Heart left ventricle (tissue), 16 donors: ENCODE measurements around the gene SLC6A7. TPM values are rescaled to one million over a fixed set of nuclear protein-coding genes. Genes with fewer than 3 reads are reported as not detected.
A peak's percentile ranks its signal among the peaks of the same experiment; 100 is the strongest.

ENCODE experiments used
- ATAC-seq, 4 donors: fragments of 200-7000 bp; cut with Tn5 transposase; one replicate each; pipeline ENCODE4 v1.9.1; 2020 to 2022; ENCODE audit warnings: moderate library complexity in 4 of 4, mild to moderate bottlenecking in 3 of 4, moderate number of reproducible peaks in 1 of 4
- DNase-seq, 5 donors: peaks; one replicate each; pipeline ENCODE4 v3.0.0-alpha.2; 2020
- H3K27ac ChIP-seq, 12 donors: fragments of 200-600 bp; sonication (generic) in 4 of 12; one replicate each; pipeline versions ENCODE4 v1.5.0 to v1.8.0; 2016 to 2022; ENCODE audit warnings: mild to moderate bottlenecking in 2 of 12
- H3K27me3 ChIP-seq, 9 donors: fragments of 200-600 bp; sonication (generic) in 2 of 9; one replicate each; pipeline versions ENCODE4 v1.5.1 to v1.8.0; 2016 to 2022; ENCODE audit warnings: mild to moderate bottlenecking in 3 of 9
- H3K36me3 ChIP-seq, 9 donors: fragments of 200-600 bp; sonication (generic) in 2 of 9; one replicate each; pipeline versions ENCODE4 v1.5.0 to v1.8.0; 2018 to 2022; ENCODE audit warnings: mild to moderate bottlenecking in 2 of 9
- H3K4me1 ChIP-seq, 12 donors: fragments of 200-600 bp; sonication (generic) in 4 of 12; one replicate each; pipeline versions ENCODE4 v1.5.0 to v1.8.0; 2016 to 2022; ENCODE audit warnings: mild to moderate bottlenecking in 3 of 12
- H3K4me3 ChIP-seq, 12 donors: fragments of 200-600 bp; sonication (generic) in 4 of 12; one replicate each; pipeline versions ENCODE4 v1.5.0 to v1.8.0; 2017 to 2022; ENCODE audit warnings: mild to moderate bottlenecking in 9 of 12, moderate library complexity in 4 of 12
- H3K9me3 ChIP-seq, 12 donors: fragments of 200-600 bp; sonication (generic) in 4 of 12; one replicate each; pipeline versions ENCODE4 v1.5.0 to v1.8.0; 2016 to 2022; ENCODE audit warnings: mild to moderate bottlenecking in 1 of 12
- POLR2A ChIP-seq, 2 donors: fragments of 450-650 bp; IDR thresholded peaks; one replicate each; pipeline ENCODE4 v1.6.1; 2017; ENCODE audit warnings: antibody characterized with exemption in 2 of 2, mild to moderate bottlenecking in 2 of 2, moderate library complexity in 2 of 2
- WGBS, 4 donors: extraction: QIAGEN DNeasy Blood & Tissue Kit in 2 of 4; methylation state at CpG; one replicate each; pipeline versions ENCODE4 v1.1.5 to v1.1.7; 2013 to 2018; 5-methylcytosine and 5-hydroxymethylcytosine counted together
- intact Hi-C, 10 donors: fragments of 100-400 bp; cut with DNase I; formaldehyde crosslinking; loops; one replicate each; pipeline versions ENCODE4 v1.11.1 to v1.14.2; 2022
- polyA plus RNA-seq, 2 donors: library from polyadenylated mRNA; stranded (reverse); fragments of 200-250 nt; gene quantifications; one replicate each; pipeline ENCODE4 v1.2.3, GENCODE V29; 2013
- total RNA-seq, 9 donors: library from RNA; depleted of rRNA in 2 of 9; stranded (reverse); fragments of >200 nt in 2 of 9; fragmentation: NEBNext Ultra II Directional in 3 of 9; extraction: Animal tissue kit (Norgen Biotek cat#: 25700) in 3 of 9; gene quantifications; one replicate each; pipeline versions ENCODE4 v1.1.0 to v1.2.4, GENCODE V29; 2016 to 2023
- TF ChIP-seq, protein P1 (sequence below), 12 donors: fragments of 200-600 bp; sonication (generic) in 4 of 12; IDR thresholded peaks; one replicate each; pipeline versions ENCODE4 v1.5.0 to v1.8.0; 2018 to 2022; ENCODE audit warnings: antibody characterized with exemption in 12 of 12, mild to moderate bottlenecking in 5 of 12
- donor health status: ischemic (EF 13 %, LVEDD 7.1; RV severe dilation, severe dysfunction).
- donor health status: healthy with polysubstance abuse.
- donor health status: DM: no; HTN: yes; CAD: no.
- donor health status: DM: no; HTN: no; CAD: no.
- donor health status: ischemic (EF 25% LVEDD 6.9; RV normal size, moderate dysfunction).
- donor health status: ischemic (EF 25% LVEDD 5.7; RV mildly dilated, moderate dysfunction).
- donor health status: healthy.
- donor health status: DM: yes; HTN: yes; CAD: no.
- donor health status: ischemic (EF 35%, LVEDD 5.7; RV mildly dilated, moderate dysfunction).
- donor health status: nonischemic (EF 11% LVEDD 7.7; RV severe dilation, severe dysfunction).
- donor health status: DM: yes; HTN: yes; CAD: no.
- donor health status: PGD.
- donor health status: ischemic (EF 29% LVEDD 5.4; RV normal size, mild dysfunction).
- donor health status: nonischemic (EF 23%, LVEDD 6.1; RV moderate dilation, normal function).

Gene SLC6A7
- total and polyA plus RNA-seq, 11 donors = not detected

DNA sequence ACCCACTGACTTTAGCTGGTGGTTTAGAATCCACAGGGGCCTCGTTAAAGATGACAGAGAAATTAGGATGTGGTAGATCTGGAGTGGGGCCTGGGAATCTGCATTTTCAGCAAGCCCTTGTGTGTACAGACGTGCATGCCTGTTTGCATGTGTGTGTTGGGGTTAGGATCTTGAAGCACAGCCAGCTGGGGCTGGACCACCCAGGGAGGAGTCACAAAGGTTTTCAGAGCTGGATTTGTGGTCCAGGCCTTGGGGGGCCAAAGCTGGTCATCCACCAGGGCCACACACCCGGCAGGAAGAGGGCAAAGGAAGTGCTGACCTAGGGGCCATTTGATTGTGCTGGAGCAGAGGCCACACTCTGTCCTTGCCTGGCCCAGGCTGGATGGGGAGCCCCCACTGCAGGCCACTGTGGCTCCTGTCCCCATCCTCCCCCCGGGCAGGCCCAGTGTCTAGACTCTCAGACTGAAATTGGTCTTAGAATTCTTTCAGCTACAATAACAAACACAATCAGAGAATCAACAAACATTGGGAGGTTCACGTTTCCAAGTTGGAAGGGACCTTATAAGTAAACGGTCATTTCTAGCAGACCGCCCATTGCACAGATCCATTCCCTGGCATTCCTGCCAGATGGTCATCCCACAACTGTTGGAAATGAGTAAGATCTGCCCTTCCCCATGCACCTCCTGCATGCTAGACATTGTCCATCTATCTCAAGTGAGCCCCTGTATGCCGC lies 13.0 kb upstream of the SLC6A7 start:
- TF ChIP-seq POLR2A (IDR thresholded peaks at IDR 0.05) = no peak
- TF ChIP-seq, protein P1, sequence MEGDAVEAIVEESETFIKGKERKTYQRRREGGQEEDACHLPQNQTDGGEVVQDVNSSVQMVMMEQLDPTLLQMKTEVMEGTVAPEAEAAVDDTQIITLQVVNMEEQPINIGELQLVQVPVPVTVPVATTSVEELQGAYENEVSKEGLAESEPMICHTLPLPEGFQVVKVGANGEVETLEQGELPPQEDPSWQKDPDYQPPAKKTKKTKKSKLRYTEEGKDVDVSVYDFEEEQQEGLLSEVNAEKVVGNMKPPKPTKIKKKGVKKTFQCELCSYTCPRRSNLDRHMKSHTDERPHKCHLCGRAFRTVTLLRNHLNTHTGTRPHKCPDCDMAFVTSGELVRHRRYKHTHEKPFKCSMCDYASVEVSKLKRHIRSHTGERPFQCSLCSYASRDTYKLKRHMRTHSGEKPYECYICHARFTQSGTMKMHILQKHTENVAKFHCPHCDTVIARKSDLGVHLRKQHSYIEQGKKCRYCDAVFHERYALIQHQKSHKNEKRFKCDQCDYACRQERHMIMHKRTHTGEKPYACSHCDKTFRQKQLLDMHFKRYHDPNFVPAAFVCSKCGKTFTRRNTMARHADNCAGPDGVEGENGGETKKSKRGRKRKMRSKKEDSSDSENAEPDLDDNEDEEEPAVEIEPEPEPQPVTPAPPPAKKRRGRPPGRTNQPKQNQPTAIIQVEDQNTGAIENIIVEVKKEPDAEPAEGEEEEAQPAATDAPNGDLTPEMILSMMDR (IDR thresholded peaks at IDR 0.05) = no peak
- WGBS, 4 donors = 75 to 87% (median 80%) methylated on average over 7 to 8 of the region's 8 CpGs
- ATAC-seq = no peak
- H3K4me3 ChIP-seq = no peak overlapping the region
- H3K9me3 ChIP-seq = no peaks in the 10 kb centered on the region
- H3K27ac ChIP-seq = peak overlapping the region in 1 of 12 donors; percentile 30
- no peak for DNase-seq
- H3K4me1 ChIP-seq = peaks cover 0 to 36% (median 24%) of the 10 kb centered on the region in 12 donors
- no peaks in the 10 kb centered on the region for H3K27me3 ChIP-seq
- H3K36me3 ChIP-seq = no peaks in the 10 kb centered on the region
- intact Hi-C loops = no loop called here

DNA sequence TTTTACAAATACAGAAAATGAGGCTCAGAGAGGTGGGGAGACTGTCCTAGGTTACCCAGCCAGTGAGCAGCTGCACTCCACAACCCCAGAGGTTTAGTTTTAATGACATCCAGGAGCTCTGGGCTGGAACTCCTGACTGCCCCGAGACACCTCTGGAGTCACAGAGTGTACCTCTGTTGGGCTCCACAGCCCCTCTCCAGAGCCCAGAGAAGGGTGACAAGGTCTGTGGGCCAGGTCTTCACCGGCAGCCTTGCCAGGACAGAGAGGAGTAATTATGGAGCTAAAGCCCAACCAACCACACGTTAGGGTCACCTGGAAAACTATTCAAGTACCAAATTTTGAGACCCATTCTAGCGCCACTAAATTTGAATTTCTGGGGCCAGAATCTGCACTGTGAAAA lies 12.1 kb upstream of the SLC6A7 start:
- no peaks in the 10 kb centered on the region for H3K27me3 ChIP-seq
- H3K9me3 ChIP-seq = no peaks in the 10 kb centered on the region
- TF ChIP-seq, protein P1 (IDR thresholded peaks at IDR 0.05) = no peak
- no peak for TF ChIP-seq POLR2A (IDR thresholded peaks at IDR 0.05)
- H3K4me3 ChIP-seq = no peak overlapping the region
- H3K4me1 ChIP-seq = peaks cover 0 to 42% (median 28%) of the 10 kb centered on the region in 12 donors
- DNase-seq (no peak), ATAC-seq (no peak)
- no peaks in the 10 kb centered on the region for H3K36me3 ChIP-seq
- 50 to 61% (median 60%) methylated on average over 4 of the region's 4 CpGs for WGBS, 4 donors
- intact Hi-C loops = no loop called here
- H3K27ac ChIP-seq = peak overlapping the region in 1 of 12 donors; percentile 3

DNA sequence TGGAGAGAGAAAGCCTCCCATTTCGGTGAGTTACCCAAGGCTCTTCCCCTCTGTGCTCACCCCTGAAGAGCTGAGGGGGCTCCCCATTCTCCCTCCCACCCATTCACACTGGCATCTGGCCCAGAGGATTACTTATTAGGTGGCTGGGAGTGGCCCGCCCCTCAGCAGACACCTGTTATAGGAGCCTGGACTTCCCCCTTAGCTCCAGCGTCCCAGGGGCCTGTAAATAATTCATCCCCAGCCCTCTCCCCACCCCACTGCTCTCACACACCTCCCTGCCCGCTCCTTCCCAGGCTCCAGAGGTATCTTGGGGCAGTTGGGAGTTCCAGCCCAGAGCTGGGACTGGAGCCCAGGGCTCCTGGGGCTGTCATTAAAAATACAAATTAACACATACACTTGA lies 11.6 kb upstream of the SLC6A7 start:
- peaks cover 0 to 42% (median 28%) of the 10 kb centered on the region in 12 donors for H3K4me1 ChIP-seq
- TF ChIP-seq, protein P1 (IDR thresholded peaks at IDR 0.05) = no peak
- TF ChIP-seq POLR2A (IDR thresholded peaks at IDR 0.05) = no peak
- no peak overlapping the region for H3K27ac ChIP-seq

DNA sequence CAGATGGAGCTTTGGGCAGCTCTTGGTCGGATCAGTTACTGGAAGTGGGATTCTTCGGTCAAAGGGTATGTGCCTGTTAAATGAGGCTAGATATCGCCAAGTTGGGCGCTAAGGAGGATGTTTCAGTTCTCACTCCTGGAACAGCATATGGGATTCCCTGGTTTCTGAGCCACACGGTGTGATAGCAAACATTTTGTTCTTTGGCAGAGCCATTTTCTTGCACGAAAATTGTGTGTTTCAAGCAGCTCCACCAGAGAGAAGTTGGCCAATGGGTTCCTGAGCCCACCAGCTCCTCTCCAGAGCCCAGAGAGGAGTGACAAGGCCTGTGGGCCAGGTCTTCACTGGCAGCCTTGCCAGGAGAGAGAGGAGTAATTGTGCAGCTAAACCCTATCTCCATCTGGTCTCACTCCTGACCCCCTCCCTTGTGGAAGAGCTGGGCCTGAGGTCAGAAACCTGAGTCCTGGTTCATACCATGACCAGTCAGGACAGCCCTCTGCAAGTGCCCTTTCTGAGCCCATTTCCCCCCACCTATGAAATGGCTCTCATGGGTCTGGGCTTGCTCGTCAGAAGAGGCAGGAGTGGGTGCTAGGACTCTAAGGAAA lies 10.7 kb upstream of the SLC6A7 start:
- WGBS, 4 donors = 79 to 93% (median 92%) methylated on average over 7 of the region's 7 CpGs

More for the DNA sequence above, 11.6 kb upstream of the SLC6A7 start:
- intact Hi-C loops = no loop called here
- H3K4me3 ChIP-seq = no peak overlapping the region
- H3K36me3 ChIP-seq = no peaks in the 10 kb centered on the region
- WGBS, 4 donors = 57 to 85% (median 75%) methylated on average over 4 of the region's 4 CpGs
- ATAC-seq (no peak), DNase-seq (no peak)
- H3K27me3 ChIP-seq = no peaks in the 10 kb centered on the region
- H3K9me3 ChIP-seq = no peaks in the 10 kb centered on the region

More for the DNA sequence above, 10.7 kb upstream of the SLC6A7 start:
- no peaks in the 10 kb centered on the region for H3K9me3 ChIP-seq
- no peaks in the 10 kb centered on the region for H3K36me3 ChIP-seq
- TF ChIP-seq, protein P1 (IDR thresholded peaks at IDR 0.05) = no peak
- no peak for TF ChIP-seq POLR2A (IDR thresholded peaks at IDR 0.05)
- H3K4me3 ChIP-seq = no peak overlapping the region
- H3K27ac ChIP-seq = peak overlapping the region; percentile 20 to 93 (median 77)
- intact Hi-C loops = no loop called here
- H3K27me3 ChIP-seq = no peaks in the 10 kb centered on the region
- ATAC-seq = no peak
- H3K4me1 ChIP-seq = peaks cover 0 to 42% (median 28%) of the 10 kb centered on the region in 12 donors
- DNase-seq = no peak
